Body of pancreas (tissue), 4 donors: ENCODE data around the gene SLC24A4.

ENCODE experiments used
- POLR2A ChIP-seq, 3 donors: fragments of 450-650 bp; IDR thresholded peaks; one replicate each; pipeline ENCODE4 v1.6.1; 2016; ENCODE audit warnings: antibody characterized with exemption in 3 of 3, mild to moderate bottlenecking in 2 of 3
- TF ChIP-seq, protein P1 (sequence below), 7 experiments: fragments of 450-650 bp in 4 of 7; fragments of 200-600 bp in 3 of 7; sonication (generic) in 3 of 7; IDR thresholded peaks; one replicate each; pipeline ENCODE4 v1.5.1; 2016 to 2019; ENCODE audit warnings: antibody characterized with exemption in 7 of 7

DNA sequence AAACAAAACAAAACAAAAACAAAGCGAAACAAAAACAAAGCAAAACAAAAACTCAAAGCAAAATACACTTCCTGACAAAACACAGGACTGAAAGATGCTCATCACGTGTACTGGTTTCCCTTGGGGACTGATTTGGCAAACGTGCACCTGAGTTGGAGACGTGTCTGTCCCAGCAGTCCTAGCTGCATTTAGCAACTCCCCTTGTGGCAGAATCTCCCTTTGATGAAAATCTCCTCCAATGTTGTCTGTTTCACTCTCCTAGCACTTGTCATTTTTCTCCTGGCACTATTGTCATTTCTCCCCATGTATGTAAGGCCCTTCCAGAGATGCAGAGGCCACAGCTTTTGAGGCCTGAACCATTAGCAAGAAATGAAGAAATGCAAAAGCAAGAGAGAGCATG lies 6.8 kb upstream of the SLC24A4 start:
- no peak for TF ChIP-seq POLR2A (IDR thresholded peaks at IDR 0.05)
- TF ChIP-seq, protein P1, sequence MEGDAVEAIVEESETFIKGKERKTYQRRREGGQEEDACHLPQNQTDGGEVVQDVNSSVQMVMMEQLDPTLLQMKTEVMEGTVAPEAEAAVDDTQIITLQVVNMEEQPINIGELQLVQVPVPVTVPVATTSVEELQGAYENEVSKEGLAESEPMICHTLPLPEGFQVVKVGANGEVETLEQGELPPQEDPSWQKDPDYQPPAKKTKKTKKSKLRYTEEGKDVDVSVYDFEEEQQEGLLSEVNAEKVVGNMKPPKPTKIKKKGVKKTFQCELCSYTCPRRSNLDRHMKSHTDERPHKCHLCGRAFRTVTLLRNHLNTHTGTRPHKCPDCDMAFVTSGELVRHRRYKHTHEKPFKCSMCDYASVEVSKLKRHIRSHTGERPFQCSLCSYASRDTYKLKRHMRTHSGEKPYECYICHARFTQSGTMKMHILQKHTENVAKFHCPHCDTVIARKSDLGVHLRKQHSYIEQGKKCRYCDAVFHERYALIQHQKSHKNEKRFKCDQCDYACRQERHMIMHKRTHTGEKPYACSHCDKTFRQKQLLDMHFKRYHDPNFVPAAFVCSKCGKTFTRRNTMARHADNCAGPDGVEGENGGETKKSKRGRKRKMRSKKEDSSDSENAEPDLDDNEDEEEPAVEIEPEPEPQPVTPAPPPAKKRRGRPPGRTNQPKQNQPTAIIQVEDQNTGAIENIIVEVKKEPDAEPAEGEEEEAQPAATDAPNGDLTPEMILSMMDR (IDR thresholded peaks at IDR 0.05) = no peak
